Activated T-cell treated with anti-CD3 and anti-CD28 coated beads for 24 hours (primary cell): ENCODE data around the gene PXDN.

Source experiments
- DNase-seq: peaks from one replicate; pipeline ENCODE4 v3.0.0-alpha.2; 2020; ENCODE audit warnings: low read depth

The PXDN gene

GRCh38 chr2:1754461-1755170 is 10.3 kb upstream of the PXDN start:
- DNase-seq: no peak

GRCh38 chr2:1754046-1754445 is 9.7 kb upstream of the PXDN start:
- DNase-seq: no peak

GRCh38 chr2:1752751-1753150 is 8.4 kb upstream of the PXDN start:
- no peak for DNase-seq

GRCh38 chr2:1751767-1752725 is 7.7 kb upstream of the PXDN start:
- DNase-seq: no peak

GRCh38 chr2:1750933-1751766 is 6.8 kb upstream of the PXDN start:
- DNase-seq: peak; percentile 28

- DNase-seq: no peak
Measured at GRCh38 chr2:1750270-1750932, 6.1 kb upstream of the PXDN start.

- DNase-seq: no peak
Measured at GRCh38 chr2:1749489-1750119, 5.3 kb upstream of the PXDN start.

GRCh38 chr2:1748741-1749488 is 4.6 kb upstream of the PXDN start:
- no peak for DNase-seq

- no peak for DNase-seq
Measured at GRCh38 chr2:1748176-1748740, 3.9 kb upstream of the PXDN start.

GRCh38 chr2:1747065-1747941 is 3.0 kb upstream of the PXDN start:
- DNase-seq: no peak

GRCh38 chr2:1746174-1747064 is 2.1 kb upstream of the PXDN start:
- no peak for DNase-seq

GRCh38 chr2:1745171-1746023 is 1.1 kb upstream of the PXDN start:
- no peak for DNase-seq

- no peak for DNase-seq
Measured at GRCh38 chr2:1744151-1744445, 217 bp downstream of the PXDN start.

GRCh38 chr2:1743396-1744150 is 742 bp downstream of the PXDN start:
- no peak for DNase-seq

GRCh38 chr2:1742681-1743395 is 1.5 kb downstream of the PXDN start:
- no peak for DNase-seq

- DNase-seq: no peak
Measured at GRCh38 chr2:1742301-1742680, 2.0 kb downstream of the PXDN start.
